HG02943 (cell line): ENCODE measurements around the gene ZNF343.
A peak's percentile ranks its signal among the peaks of the same experiment; 100 is the strongest.

ENCODE experiments used
- ATAC-seq: cut with Tn5 transposase; IDR thresholded peaks from one replicate; pipeline ENCODE4 v1.9.1; 2021; ENCODE audit warnings: mild to moderate bottlenecking, low read depth, moderate library complexity; ENCODE audit not compliant: unreplicated experiment

The ZNF343 gene

DNA sequence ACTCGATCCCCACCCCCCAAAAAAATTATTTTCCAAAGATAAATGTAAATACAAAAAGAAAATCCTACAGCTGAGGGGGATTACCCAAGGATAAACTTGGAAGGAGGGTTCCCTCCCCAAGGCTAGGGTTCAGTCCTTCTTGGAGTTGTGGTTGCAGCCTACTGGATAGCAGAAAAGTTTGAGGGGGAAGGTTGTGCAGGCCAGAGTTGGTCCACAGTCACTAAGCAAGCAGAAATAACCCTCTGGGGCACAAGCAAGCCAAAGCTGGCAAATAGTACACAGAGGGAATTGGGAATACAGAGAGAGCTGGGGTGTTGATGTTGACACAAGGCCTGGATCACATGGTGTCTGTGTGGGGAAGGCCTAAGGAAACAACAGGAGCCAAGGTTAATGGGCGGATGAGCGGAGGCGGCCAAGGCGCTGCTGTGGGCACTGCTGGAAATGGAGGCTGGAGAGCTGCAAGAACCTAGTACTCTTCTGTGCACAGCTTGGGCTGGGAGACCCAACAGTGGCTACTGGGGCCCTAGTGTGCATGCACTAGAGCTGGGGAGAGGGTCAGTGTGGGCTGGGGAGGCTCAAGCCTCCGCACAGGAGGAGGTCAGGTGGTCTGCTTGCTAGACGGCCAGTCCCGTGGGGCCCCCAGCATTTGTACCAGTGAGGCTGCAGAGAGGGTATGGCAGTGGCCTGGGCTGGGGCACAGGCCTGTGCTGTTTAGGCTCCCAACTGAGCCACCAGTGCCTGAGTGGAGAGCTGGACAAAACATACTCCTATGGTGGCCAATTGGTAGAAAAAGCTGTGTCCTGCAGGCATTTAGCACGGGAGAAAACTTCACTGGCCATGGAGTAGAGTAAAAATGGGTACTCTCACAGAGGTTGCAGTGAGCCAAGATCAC lies 32.6 kb downstream of the ZNF343 start:
- no peak for ATAC-seq

GRCh38 chr20:2473516-2473915 lies 35.2 kb downstream of the ZNF343 start:
- ATAC-seq = no peak

DNA sequence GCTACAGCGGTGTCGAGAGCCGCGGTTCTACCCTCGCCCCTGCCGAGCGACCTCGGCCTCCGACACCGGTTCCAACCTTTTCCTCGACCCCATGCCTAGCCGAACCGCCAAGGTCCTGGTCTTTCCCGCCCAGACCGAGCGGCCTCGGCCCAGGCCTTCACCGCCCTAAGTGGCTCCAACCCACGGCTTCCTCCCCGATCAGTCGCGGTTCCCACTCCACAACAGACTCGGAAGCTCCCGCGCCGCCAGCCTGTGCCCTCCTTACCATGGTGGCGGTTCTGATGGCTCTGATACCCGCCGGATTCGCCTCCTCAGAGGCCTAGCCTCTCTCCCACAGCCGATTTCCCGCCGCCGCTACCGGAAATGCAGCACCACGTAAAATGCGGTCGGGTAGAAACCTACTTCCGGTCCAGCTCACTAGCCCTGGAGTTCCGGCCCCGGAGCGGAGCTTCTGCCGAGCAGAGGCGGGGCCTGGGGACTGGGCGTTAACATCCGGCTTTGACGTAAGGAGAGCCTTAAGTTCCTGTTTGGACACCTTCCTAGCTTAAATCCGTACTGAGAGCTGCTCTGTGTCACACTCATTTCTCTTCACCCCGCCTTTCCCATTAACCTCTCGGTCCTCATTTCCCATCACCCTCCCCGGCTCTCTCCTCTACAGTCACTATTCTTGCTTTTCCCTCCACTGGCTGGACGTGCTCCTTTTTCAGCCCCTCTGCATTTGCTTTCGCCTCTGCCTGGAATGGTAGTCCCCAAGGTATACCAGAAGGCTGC lies 38.1 kb downstream of the ZNF343 start, which contains the start of gene SNRPB:
TSS of gene SNRPB (minus strand) at position 367 of the 771 bp plus-strand sequence. CDS start at position 268, 99 bp downstream.
- ATAC-seq = peak; percentile 96

GRCh38 chr20:2469991-2470422 lies 38.7 kb downstream of the ZNF343 start:
- ATAC-seq = peak; percentile 21

GRCh38 chr20:2468581-2469407 lies 39.9 kb downstream of the ZNF343 start:
- no peak for ATAC-seq

GRCh38 chr20:2467412-2467811 lies 41.3 kb downstream of the ZNF343 start:
- no peak for ATAC-seq

DNA sequence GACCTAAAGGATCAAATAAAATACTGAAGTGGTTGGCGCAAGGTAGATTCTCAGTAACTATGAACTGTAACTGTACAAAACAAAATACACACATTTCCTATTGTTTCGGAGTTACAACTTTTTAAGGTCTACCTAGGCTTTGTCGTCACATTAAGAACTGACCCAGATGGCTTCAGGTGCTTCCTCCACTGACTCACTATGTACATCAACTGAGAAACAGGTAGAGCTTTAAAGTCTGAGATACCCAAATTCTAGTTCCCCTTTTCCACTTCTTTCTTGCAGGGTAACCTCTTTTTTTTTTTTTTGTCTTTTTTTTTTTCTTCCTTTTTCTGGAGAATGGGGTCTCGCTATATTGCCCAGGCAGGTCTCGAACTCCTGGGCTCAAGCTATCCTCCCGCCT lies 43.6 kb downstream of the ZNF343 start:
- no peak for ATAC-seq

- ATAC-seq = no peak
These were observed 44.9 kb downstream of the ZNF343 start for GRCh38 chr20:2463616-2464365.

DNA sequence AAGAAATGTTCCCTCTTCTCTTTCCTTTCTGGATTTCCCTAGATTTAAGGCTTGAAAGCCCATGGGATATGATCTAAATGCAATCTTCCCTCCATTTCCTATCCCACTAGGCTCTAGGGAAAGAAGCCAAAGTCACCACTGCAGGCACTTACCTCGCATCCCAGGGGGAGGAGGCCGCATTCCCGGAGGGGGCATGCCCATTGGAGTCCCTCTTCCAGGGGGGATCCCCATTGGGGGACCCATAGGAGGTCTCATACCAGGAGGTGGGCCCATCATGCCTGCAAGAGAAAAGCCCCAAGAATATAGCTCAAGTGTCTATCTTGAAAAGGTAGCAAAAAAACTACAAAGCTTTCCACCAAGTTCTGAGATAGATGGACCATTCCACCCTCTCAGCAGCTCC lies 46.2 kb downstream of the ZNF343 start:
- no peak for ATAC-seq

DNA sequence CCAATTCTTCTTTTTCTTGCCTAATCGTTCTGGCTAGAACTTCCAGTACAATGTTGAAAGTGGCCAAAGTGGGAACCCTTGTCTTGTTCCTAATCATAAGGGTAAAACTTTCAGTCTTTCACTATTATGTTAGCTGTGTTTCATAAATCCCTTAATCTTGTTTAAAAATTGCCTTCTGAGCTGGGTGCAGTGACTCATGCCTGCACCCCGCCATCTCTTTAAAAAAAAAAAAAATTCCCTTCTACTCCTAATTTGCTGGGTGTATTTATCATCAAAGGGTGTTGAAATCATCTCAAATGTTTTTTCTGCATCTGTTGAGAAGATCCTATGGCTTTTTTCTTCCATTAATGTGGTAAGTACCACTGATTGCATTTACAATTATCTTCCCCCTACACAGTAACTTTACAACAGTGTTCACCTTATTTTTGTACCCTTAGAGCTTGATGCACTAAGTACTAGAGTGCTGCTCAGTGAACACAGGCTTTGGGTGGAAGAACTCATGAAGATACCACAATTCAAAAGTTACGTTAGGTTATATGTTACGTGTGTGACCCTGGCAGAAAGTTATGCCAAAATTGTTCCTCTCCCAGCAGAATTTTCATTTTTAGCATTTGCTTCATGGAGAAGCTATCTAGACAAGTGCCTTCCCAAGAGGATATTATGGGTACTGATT lies 47.8 kb downstream of the ZNF343 start:
- ATAC-seq = no peak

- no peak for ATAC-seq
These were observed 48.5 kb downstream of the ZNF343 start for GRCh38 chr20:2459981-2460751.

DNA sequence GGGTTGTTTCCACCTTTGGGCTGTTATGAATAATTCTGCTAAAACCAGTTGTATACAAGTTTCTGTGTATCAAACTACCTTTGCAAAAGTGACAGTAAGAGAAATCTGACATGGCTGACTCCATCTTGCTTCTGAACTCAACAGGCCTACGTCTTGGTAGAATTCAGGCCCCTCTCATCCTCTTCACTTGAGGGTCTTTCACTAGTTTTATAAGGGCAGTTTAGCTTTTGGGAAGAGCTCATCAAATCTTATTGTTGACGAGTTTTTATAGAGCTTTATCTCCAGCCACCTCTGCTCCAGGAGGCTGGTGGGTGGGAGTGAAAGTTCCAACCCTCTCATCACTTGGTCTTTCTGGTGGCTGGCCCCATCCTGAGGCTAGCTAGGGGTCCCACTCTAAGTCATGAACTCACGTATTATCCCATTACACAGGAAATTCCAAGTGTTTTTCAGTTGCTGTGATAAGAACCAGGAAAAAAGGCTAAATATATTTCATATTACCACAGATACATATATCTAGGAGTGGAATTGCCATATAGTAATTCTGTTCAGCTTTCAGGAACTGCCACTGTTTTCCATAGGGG lies 49.7 kb downstream of the ZNF343 start:
- ATAC-seq = no peak

DNA sequence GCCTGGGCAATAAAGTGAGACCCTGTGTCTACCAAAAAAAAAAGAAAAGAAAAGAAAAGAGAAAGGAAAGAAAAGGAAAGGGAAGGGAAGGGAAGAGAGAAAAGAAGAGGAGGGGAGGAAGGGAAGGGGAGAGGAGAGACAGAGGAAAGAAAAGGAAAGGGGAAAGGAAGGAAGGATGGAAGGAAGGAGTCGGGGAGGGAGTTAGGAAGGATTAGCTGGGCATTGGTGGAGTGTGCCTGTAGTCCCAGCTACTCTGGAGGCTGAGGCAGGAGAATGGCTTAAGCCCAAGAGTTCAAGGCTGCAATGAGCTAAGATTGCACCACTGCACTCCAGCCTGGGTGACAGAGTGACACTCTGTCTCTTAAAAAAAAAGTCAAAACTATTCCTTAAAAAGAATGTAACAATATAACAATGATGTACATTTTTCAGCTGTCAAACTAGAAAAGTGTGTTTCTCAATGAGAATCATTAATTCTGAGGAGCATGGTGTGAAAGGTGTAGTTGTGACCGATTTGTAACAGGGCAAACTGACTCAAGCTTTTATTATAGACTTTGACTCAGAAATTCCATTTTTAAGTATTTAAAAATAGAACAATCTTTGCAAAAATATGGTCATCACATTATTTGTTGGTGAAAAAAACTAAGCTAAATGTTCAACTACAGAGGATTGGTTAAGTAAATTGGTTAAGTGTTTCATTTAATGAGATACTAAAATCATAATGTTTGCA lies 52.8 kb downstream of the ZNF343 start:
- no peak for ATAC-seq

GRCh38 chr20:2453792-2454191 lies 54.9 kb downstream of the ZNF343 start:
- ATAC-seq = no peak

DNA sequence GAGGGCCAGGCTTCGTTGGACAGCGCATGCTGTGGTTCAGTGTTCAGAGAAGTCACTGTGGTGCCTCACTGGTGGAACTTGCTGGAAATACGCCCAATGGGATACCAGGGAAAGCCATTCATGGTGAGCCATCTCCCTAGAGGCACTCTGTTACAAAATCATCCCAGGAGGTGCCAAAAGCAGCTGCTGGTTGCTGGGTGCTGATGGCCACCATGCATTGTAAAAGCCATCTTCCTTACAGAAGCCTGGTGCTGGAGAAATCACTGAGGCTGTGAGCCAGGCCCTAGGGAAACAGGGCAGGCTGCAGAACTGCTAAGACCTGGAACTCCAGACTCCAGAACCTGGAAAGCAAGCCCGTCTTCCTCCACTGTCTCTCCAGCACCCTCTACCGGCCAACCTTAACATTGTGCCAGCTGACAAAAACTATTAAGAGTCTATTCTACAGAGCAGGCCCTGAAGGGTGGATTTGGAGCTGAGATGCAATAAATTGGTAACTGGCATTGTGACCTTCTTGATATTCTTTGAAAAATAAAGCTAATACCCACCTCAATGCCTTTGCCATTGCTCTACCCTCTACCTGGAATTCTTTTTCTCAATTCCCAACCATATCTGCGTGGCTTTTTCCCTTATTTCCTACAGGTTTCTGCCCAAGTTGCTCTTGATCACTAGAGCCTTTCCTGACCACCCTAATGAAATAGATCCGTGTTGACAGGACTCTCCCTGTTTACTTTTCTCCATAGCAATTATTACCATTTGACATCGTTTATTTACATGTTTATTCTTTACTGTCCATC lies 56.6 kb downstream of the ZNF343 start:
- ATAC-seq = no peak

DNA sequence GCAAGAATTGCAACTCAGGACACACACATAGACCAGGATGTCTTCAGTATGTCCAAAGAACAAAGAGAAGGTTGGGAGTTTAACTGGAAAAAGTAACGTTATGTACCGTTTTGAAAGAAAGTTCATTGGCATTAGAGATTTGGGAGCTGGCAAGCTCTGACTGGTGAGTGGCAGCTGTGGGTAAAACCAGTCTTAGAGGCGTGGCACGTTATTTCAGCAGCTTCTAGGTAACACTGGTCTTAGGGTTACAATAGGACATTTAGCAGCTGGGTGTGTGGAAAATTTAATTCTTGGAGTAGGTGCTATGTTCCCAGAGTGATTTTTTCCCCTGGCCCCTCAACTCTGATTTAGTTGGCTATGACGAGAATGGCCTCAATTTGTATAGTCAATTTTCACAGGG lies 57.3 kb downstream of the ZNF343 start:
- no peak for ATAC-seq

- ATAC-seq = no peak
These were observed 59.3 kb downstream of the ZNF343 start for GRCh38 chr20:2449386-2449785.
